HEK293 (cell line): ENCODE data around the gene VIPR2.
"Not testable (repeated sequence)": the region's sequence is repeated elsewhere in the genome, so short reads cannot be mapped to it uniquely, and the experiment has no call there.

Experiments used
- CTCF ChIP-seq: fragments of 450-650 bp; formaldehyde crosslinking; IDR thresholded peaks from 2 replicates; pipeline ENCODE4 v1.5.1; 2016; ENCODE audit warnings: missing biosample characterization, missing genetic modification characterization
- ELK4 ChIP-seq: IDR thresholded peaks from 2 replicates; pipeline ENCODE4 v1.6.1; 2011; ENCODE audit warnings: mild to moderate bottlenecking, low read depth, low read length, borderline replicate concordance
- PRDM1 ChIP-seq: fragments of 450-650 bp; formaldehyde crosslinking; IDR thresholded peaks from 2 replicates; pipeline ENCODE4; 2016; ENCODE audit warnings: missing biosample characterization, missing genetic modification characterization
- PRDM4 ChIP-seq: fragments of 450-650 bp; formaldehyde crosslinking; IDR thresholded peaks from 2 replicates; pipeline ENCODE4 v1.5.1; 2017; ENCODE audit warnings: missing biosample characterization, missing genetic modification characterization
- ZNF366 ChIP-seq: fragments of 450-650 bp; formaldehyde crosslinking; conservative IDR thresholded peaks from 2 replicates; pipeline ENCODE4 v1.5.1; 2016; ENCODE audit warnings: missing biosample characterization, missing genetic modification characterization

GRCh38 chr7:159123294-159123693, 21.4 kb downstream of the VIPR2 start:
- TF ChIP-seq ELK4; PRDM4 (tag by site-specific recombination); CTCF (tag by site-specific recombination); ZNF366 (tag by site-specific recombination); PRDM1 (tag by site-specific recombination): not testable (repeated sequence)
